ENCODE data around the gene ATL3.
"Not testable (repeated sequence)": the region's sequence is repeated elsewhere in the genome, so short reads cannot be mapped to it uniquely, and the experiment has no call there.

Gene ATL3

GRCh38 chr11:63608353-63609345 lies 62.5 kb downstream of the ATL3 start:
- TF ChIP-seq CTCF (IDR thresholded peaks at IDR 0.05; ENCODE audit: extremely low read depth, insufficient read depth, missing control alignments), result no peak
- no peak for DNase-seq (ENCODE audit: low spot score)
- in situ Hi-C loops (cut with MboI; ENCODE audit: low pct_unique_long_range_greater_than_20kb, low sequenced_read_pairs, unreplicated experiment), result no loop called here

- DNase-seq (ENCODE audit: low spot score), result no peak
- in situ Hi-C loops (cut with MboI; ENCODE audit: low pct_unique_long_range_greater_than_20kb, low sequenced_read_pairs, unreplicated experiment), result no loop called here
These were observed 68.0 kb downstream of the ATL3 start for GRCh38 chr11:63603180-63603518.

GRCh38 chr11:63602290-63603179 lies 68.6 kb downstream of the ATL3 start:
- in situ Hi-C loops (cut with MboI; ENCODE audit: low pct_unique_long_range_greater_than_20kb, low sequenced_read_pairs, unreplicated experiment); DNase-seq (ENCODE audit: low spot score): not testable (repeated sequence)

More at GRCh38 chr11:63603180-63603518, 68.0 kb downstream of the ATL3 start:
- no peak for TF ChIP-seq CTCF (IDR thresholded peaks at IDR 0.05; ENCODE audit: extremely low read depth, insufficient read depth, missing control alignments)

- DNase-seq (ENCODE audit: low spot score), result no peak
- in situ Hi-C loops (cut with MboI; ENCODE audit: low pct_unique_long_range_greater_than_20kb, low sequenced_read_pairs, unreplicated experiment), result no loop called here
- no peak for TF ChIP-seq CTCF (IDR thresholded peaks at IDR 0.05; ENCODE audit: extremely low read depth, insufficient read depth, missing control alignments)
These were observed 71.7 kb downstream of the ATL3 start for GRCh38 chr11:63599211-63600122.

GRCh38 chr11:63598556-63598955 lies 72.6 kb downstream of the ATL3 start:
- TF ChIP-seq CTCF (IDR thresholded peaks at IDR 0.05; ENCODE audit: extremely low read depth, insufficient read depth, missing control alignments), result no peak
- in situ Hi-C loops (cut with MboI; ENCODE audit: low pct_unique_long_range_greater_than_20kb, low sequenced_read_pairs, unreplicated experiment), result no loop called here
- no peak for DNase-seq (ENCODE audit: low spot score)

GRCh38 chr11:63595296-63595695 lies 75.9 kb downstream of the ATL3 start:
- DNase-seq (ENCODE audit: low spot score), result no peak
- no peak for TF ChIP-seq CTCF (IDR thresholded peaks at IDR 0.05; ENCODE audit: extremely low read depth, insufficient read depth, missing control alignments)
- in situ Hi-C loops (cut with MboI; ENCODE audit: low pct_unique_long_range_greater_than_20kb, low sequenced_read_pairs, unreplicated experiment), result no loop called here

Measured in GM13977 (cell line).